OCI-LY1 (cell line): ENCODE results near the gene TBL1X.

Source experiments
- EZH2 ChIP-seq: fragments of 200-600 bp; sonication (generic), shearing (Covaris generic); IDR thresholded peaks from 2 replicates; pipeline ENCODE4 v1.8.0; 2017; ENCODE audit warnings: borderline replicate concordance, mixed run types, mild to moderate bottlenecking, antibody characterized with exemption, low read length, moderate library complexity, mixed read lengths
- TF ChIP-seq, protein P1 (sequence below): fragments of 200-600 bp; sonication (generic), shearing (Covaris generic); IDR thresholded peaks from 2 replicates; pipeline ENCODE4 v1.5.1; 2017; ENCODE audit warnings: mild to moderate bottlenecking, antibody characterized with exemption, low read length, moderate library complexity, mixed read lengths

- no peak for TF ChIP-seq EZH2
- TF ChIP-seq, protein P1, sequence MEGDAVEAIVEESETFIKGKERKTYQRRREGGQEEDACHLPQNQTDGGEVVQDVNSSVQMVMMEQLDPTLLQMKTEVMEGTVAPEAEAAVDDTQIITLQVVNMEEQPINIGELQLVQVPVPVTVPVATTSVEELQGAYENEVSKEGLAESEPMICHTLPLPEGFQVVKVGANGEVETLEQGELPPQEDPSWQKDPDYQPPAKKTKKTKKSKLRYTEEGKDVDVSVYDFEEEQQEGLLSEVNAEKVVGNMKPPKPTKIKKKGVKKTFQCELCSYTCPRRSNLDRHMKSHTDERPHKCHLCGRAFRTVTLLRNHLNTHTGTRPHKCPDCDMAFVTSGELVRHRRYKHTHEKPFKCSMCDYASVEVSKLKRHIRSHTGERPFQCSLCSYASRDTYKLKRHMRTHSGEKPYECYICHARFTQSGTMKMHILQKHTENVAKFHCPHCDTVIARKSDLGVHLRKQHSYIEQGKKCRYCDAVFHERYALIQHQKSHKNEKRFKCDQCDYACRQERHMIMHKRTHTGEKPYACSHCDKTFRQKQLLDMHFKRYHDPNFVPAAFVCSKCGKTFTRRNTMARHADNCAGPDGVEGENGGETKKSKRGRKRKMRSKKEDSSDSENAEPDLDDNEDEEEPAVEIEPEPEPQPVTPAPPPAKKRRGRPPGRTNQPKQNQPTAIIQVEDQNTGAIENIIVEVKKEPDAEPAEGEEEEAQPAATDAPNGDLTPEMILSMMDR = no peak
Measured at GRCh38 chrX:9635803-9636202, 170.9 kb downstream of the TBL1X start.
